ENCODE data around the gene ZNF521.
"Not testable (repeated sequence)": the region's sequence is repeated elsewhere in the genome, so short reads cannot be mapped to it uniquely, and the experiment has no call there.

ZNF521 gene

GRCh38 chr18:25044694-25045093 lies 307.3 kb downstream of the ZNF521 start:
- TF ChIP-seq, protein P1, sequence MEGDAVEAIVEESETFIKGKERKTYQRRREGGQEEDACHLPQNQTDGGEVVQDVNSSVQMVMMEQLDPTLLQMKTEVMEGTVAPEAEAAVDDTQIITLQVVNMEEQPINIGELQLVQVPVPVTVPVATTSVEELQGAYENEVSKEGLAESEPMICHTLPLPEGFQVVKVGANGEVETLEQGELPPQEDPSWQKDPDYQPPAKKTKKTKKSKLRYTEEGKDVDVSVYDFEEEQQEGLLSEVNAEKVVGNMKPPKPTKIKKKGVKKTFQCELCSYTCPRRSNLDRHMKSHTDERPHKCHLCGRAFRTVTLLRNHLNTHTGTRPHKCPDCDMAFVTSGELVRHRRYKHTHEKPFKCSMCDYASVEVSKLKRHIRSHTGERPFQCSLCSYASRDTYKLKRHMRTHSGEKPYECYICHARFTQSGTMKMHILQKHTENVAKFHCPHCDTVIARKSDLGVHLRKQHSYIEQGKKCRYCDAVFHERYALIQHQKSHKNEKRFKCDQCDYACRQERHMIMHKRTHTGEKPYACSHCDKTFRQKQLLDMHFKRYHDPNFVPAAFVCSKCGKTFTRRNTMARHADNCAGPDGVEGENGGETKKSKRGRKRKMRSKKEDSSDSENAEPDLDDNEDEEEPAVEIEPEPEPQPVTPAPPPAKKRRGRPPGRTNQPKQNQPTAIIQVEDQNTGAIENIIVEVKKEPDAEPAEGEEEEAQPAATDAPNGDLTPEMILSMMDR (IDR thresholded peaks at IDR 0.05; ENCODE audit: low read depth, low read length) = no peak
- H3K4me3 ChIP-seq (ENCODE audit: low read depth, low read length) = no peak overlapping the region
- in situ Hi-C loops (cut with HindIII; ENCODE audit: low sequenced_read_pairs) = no loop called here
- no peak for DNase-seq (ENCODE audit: low read depth, low spot score)

GRCh38 chr18:25043104-25043503 lies 308.9 kb downstream of the ZNF521 start:
- TF ChIP-seq, protein P1 (IDR thresholded peaks at IDR 0.05; ENCODE audit: low read depth, low read length) = no peak
- no peak for DNase-seq (ENCODE audit: low read depth, low spot score)
- H3K4me3 ChIP-seq (ENCODE audit: low read depth, low read length) = no peak overlapping the region
- in situ Hi-C loops (cut with HindIII; ENCODE audit: low sequenced_read_pairs) = no loop called here

DNA sequence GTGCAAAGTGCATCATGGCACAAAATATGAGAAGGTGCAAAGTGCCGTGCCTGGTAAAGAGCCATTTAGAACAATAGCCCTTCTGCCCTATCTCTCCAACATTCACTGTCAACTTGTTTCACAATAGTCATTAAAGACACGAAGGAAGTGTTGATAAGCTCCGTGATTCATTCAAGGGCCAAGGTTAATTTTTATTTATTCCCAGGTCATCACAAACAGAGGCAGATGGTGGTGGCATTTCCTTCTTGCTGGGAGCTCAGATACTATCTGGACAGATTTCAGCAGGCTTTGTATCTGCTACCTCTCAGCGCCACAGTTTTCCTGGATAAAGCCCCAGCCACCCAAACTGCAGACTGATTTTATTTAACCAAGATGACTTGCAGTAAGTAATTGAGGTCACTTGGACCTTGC lies 309.3 kb downstream of the ZNF521 start:
- TF ChIP-seq, protein P1 (IDR thresholded peaks at IDR 0.05; ENCODE audit: low read depth, low read length) = no peak
- H3K4me3 ChIP-seq (ENCODE audit: low read depth, low read length) = no peak overlapping the region
- in situ Hi-C loops (cut with HindIII; ENCODE audit: low sequenced_read_pairs) = no loop called here
- DNase-seq (ENCODE audit: low read depth, low spot score) = no peak

DNA sequence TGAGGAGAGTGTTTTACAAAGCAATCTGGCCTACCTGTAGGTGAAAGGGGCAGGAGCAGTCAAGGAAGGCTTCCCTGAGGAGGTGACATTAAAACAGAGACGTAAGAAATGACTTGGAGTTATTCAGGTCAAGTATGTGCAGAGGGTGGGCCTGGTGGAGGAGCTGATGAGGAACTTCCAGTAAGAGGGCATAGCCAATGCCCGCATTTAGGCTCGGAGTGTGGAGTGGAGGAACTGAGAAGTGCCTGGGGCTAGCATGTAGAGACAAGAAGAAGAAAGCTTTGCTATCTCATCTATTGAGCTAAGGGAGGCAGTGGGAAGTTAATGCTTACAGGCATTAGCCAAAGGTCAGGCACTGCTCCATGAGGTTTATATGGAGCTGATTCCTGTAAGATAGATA lies 312.2 kb downstream of the ZNF521 start:
- in situ Hi-C loops (cut with HindIII; ENCODE audit: low sequenced_read_pairs) = no loop called here
- DNase-seq (ENCODE audit: low read depth, low spot score) = no peak
- H3K4me3 ChIP-seq (ENCODE audit: low read depth, low read length) = no peak overlapping the region
- TF ChIP-seq, protein P1 (IDR thresholded peaks at IDR 0.05; ENCODE audit: low read depth, low read length) = no peak

DNA sequence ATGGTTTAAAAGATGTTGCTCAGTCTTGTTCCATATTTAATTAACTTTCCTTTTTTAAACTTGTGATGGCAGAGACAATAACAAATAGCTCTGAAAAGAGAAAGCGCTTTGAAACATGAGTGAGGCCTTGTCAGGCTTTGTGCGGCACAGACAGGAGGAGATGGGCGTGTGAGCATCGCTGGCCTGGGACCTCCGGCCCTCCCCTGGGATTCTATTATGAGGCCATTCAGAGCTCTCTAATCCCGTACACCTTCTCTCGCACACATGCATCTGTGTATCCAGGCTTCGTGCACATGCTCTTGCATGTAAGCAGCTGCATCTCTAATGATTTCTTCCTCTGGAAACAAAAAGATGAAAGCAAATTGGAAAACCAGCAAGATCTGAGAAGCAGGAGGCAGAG lies 313.7 kb downstream of the ZNF521 start:
- TF ChIP-seq, protein P1 (IDR thresholded peaks at IDR 0.05; ENCODE audit: low read depth, low read length) = no peak
- in situ Hi-C loops (cut with HindIII; ENCODE audit: low sequenced_read_pairs) = no loop called here
- no peak for DNase-seq (ENCODE audit: low read depth, low spot score)
- H3K4me3 ChIP-seq (ENCODE audit: low read depth, low read length) = no peak overlapping the region

- no peak for DNase-seq (ENCODE audit: low read depth, low spot score)
- no peak overlapping the region for H3K4me3 ChIP-seq (ENCODE audit: low read depth, low read length)
- in situ Hi-C loops (cut with HindIII; ENCODE audit: low sequenced_read_pairs) = no loop called here
- TF ChIP-seq, protein P1 (IDR thresholded peaks at IDR 0.05; ENCODE audit: low read depth, low read length) = no peak
These were observed 318.1 kb downstream of the ZNF521 start for GRCh38 chr18:25033747-25034471.

GRCh38 chr18:25033175-25033574 lies 318.8 kb downstream of the ZNF521 start:
- in situ Hi-C loops (cut with HindIII; ENCODE audit: low sequenced_read_pairs); H3K4me3 ChIP-seq (ENCODE audit: low read depth, low read length); DNase-seq (ENCODE audit: low read depth, low spot score): not testable (repeated sequence)
